Trophoblast cell (in vitro differentiated cells and primary cell): ENCODE measurements around the gene CTNNA3.
"Not testable (repeated sequence)": the region's sequence is repeated elsewhere in the genome, so short reads cannot be mapped to it uniquely, and the experiment has no call there.

Experiments used
- DNase-seq, 2 donors: peaks; one replicate each; pipeline ENCODE4 v3.0.0-alpha.2; 2016
- H2AFZ ChIP-seq: 2 replicates; pipeline ENCODE4 v1.6.1; 2013; ENCODE audit warnings: low read length, moderate library complexity, mild to moderate bottlenecking; ENCODE audit not compliant: insufficient read depth, poor library complexity
- H2AK5ac ChIP-seq: 2 replicates; pipeline ENCODE4 v1.6.1; 2013; ENCODE audit warnings: mild to moderate bottlenecking, low read length
- H2BK120ac ChIP-seq: 2 replicates; pipeline ENCODE4 v1.6.1; 2013; ENCODE audit warnings: low read length, mild to moderate bottlenecking, moderate library complexity; ENCODE audit not compliant: insufficient read depth, poor library complexity
- H2BK12ac ChIP-seq: 2 replicates; pipeline ENCODE4 v1.6.1; 2013; ENCODE audit warnings: mild to moderate bottlenecking, low read length, moderate library complexity
- H2BK5ac ChIP-seq: 2 replicates; pipeline ENCODE4 v1.6.1; 2013; ENCODE audit warnings: low read length, low read depth, moderate library complexity, mild to moderate bottlenecking; ENCODE audit not compliant: poor library complexity
- H3K14ac ChIP-seq: 2 replicates; pipeline ENCODE4 v1.6.1; 2013; ENCODE audit warnings: mild to moderate bottlenecking, low read length
- H3K18ac ChIP-seq: 2 replicates; pipeline ENCODE4 v1.6.1; 2013; ENCODE audit warnings: mild to moderate bottlenecking, low read length
- H3K23ac ChIP-seq: 2 replicates; pipeline ENCODE4 v1.6.1; 2013; ENCODE audit warnings: low read length
- H3K27ac ChIP-seq: 2 replicates; pipeline ENCODE4 v1.5.1; 2013; ENCODE audit warnings: low read depth, mild to moderate bottlenecking, inconsistent platforms, low read length, moderate library complexity
- H3K27me3 ChIP-seq: 2 replicates; pipeline ENCODE4 v1.6.1; 2013; ENCODE audit warnings: inconsistent platforms, mild to moderate bottlenecking, low read length, moderate library complexity; ENCODE audit not compliant: insufficient read depth
- H3K36me3 ChIP-seq, 2 experiments: 1 replicate in 1 of 2; 2 replicates in 1 of 2; pipeline ENCODE4 v1.6.1; 2013; ENCODE audit warnings: low read length in 2 of 2, mild to moderate bottlenecking in 2 of 2, moderate library complexity in 1 of 2; ENCODE audit not compliant: insufficient read depth in 2 of 2, control insufficient read depth in 1 of 2
- H3K4ac ChIP-seq: 2 replicates; pipeline ENCODE4 v1.6.1; 2013; ENCODE audit warnings: low read depth, mild to moderate bottlenecking, low read length, moderate library complexity
- H3K4me1 ChIP-seq, 2 experiments: 1 replicate in 1 of 2; 2 replicates in 1 of 2; pipeline ENCODE4 v1.6.1; 2013; ENCODE audit warnings: low read length in 2 of 2, mild to moderate bottlenecking in 2 of 2, moderate library complexity in 1 of 2; ENCODE audit not compliant: insufficient read depth in 2 of 2, control insufficient read depth in 1 of 2
- H3K4me2 ChIP-seq: 2 replicates; pipeline ENCODE4 v1.6.1; 2013; ENCODE audit warnings: inconsistent platforms, mild to moderate bottlenecking, low read length, moderate library complexity
- H3K4me3 ChIP-seq: 2 replicates; pipeline ENCODE4 v1.5.1; 2013; ENCODE audit warnings: mild to moderate bottlenecking, low read depth, low read length, inconsistent platforms
- H3K79me1 ChIP-seq: one replicate; pipeline ENCODE4 v1.6.1; 2013; ENCODE audit warnings: low read length
- H3K79me2 ChIP-seq: 2 replicates; pipeline ENCODE4 v1.6.1; 2013; ENCODE audit warnings: low read length, mild to moderate bottlenecking; ENCODE audit not compliant: control insufficient read depth, insufficient read depth, poor library complexity
- H3K9ac ChIP-seq: 2 replicates; pipeline ENCODE4 v1.6.1; 2013; ENCODE audit warnings: mild to moderate bottlenecking, low read length
- H3K9me3 ChIP-seq: 2 replicates; pipeline ENCODE4 v1.6.1; 2013; ENCODE audit warnings: low read depth, mild to moderate bottlenecking, control low read depth, inconsistent platforms, low read length; ENCODE audit not compliant: insufficient read depth
- H4K12ac ChIP-seq: 2 replicates; pipeline ENCODE4 v1.6.1; 2013; ENCODE audit warnings: low read depth, mild to moderate bottlenecking, low read length, moderate library complexity
- H4K8ac ChIP-seq: 2 replicates; pipeline ENCODE4 v1.6.1; 2013; ENCODE audit warnings: low read depth, mild to moderate bottlenecking, low read length, moderate library complexity
- H4K91ac ChIP-seq: one replicate; pipeline ENCODE4 v1.6.1; 2013; ENCODE audit warnings: low read depth, mild to moderate bottlenecking, low read length, moderate library complexity
- WGBS: extraction: QIAGEN DNeasy Blood & Tissue Kit; methylation state at CpG from one replicate; pipeline ENCODE4 v1.1.7; 2013; ENCODE audit warnings: missing lambda C conversion rate; ENCODE audit not compliant: insufficient read length, insufficient coverage; ENCODE audit errors: extremely low coverage; 5-methylcytosine and 5-hydroxymethylcytosine counted together

Gene CTNNA3

DNA sequence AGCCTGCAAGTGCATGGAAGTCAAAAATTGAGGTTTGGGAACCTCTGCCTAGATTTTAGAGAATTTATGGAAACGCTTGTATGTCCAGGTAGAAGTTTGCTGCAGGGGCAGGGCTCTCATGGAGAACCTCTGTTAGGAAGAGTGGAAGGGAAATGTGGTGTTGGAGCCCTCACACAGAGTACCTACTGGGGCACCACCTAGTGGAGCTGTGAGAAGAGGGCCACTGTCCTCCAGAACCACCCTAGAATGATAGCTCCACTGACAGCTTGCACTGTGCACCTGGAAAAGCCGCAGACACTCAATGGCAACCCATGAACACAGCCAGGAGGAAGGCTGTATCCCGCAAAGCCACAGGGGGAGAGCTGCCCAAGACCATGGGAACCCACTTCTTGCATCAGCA is 165.0 kb downstream of the CTNNA3 start:
- no CpG with 5 or more reads among the region's 3 CpGs for WGBS
- H3K23ac ChIP-seq = not testable (repeated sequence)

DNA sequence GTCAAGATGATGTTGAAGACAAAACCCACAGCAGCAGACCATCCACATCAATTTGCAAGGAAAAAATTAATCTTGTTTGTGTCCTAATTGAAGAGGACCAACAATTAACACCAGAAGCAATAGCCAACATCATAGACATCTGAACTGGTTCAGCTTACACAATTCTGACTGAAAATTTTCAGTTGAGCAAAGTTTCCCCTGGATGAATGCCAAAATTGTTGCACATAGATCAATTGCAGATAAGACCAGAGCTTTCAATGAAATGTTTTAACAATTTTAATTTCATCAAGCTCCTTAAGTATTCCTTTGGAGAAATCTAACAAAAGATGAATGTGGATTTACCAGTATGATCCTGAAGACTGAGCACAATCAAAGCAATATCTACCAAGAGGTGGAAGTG is 168.6 kb downstream of the CTNNA3 start:
- H2AK5ac ChIP-seq = no peak overlapping the region
- H3K4me2 ChIP-seq = no peak overlapping the region
- H3K14ac ChIP-seq = no peak overlapping the region
- no peak for DNase-seq
- no peaks in the 10 kb centered on the region for H3K79me1 ChIP-seq
- no peak overlapping the region for H2BK5ac ChIP-seq
- H3K27ac ChIP-seq = no peak overlapping the region
- H3K27me3 ChIP-seq = no peaks in the 10 kb centered on the region
- H3K36me3 ChIP-seq = no peaks in the 10 kb centered on the region
- H2AFZ ChIP-seq = no peak overlapping the region
- H2BK12ac ChIP-seq = no peak overlapping the region
- no peaks in the 10 kb centered on the region for H3K9me3 ChIP-seq
- H3K4me1 ChIP-seq = no peaks in the 10 kb centered on the region
- no peaks in the 10 kb centered on the region for H3K79me2 ChIP-seq
- no peak overlapping the region for H3K4me3 ChIP-seq
- H4K8ac ChIP-seq = no peak overlapping the region
- no peak overlapping the region for H4K12ac ChIP-seq
- H4K91ac ChIP-seq = no peak overlapping the region
- no peak overlapping the region for H3K4ac ChIP-seq
- no peak overlapping the region for H3K9ac ChIP-seq
- no peak overlapping the region for H3K18ac ChIP-seq
- no peak overlapping the region for H2BK120ac ChIP-seq
- H3K23ac ChIP-seq = no peak overlapping the region

More for the DNA sequence above, 165.0 kb downstream of the CTNNA3 start:
- H2AK5ac ChIP-seq, H3K18ac ChIP-seq, H3K4me1 ChIP-seq, H3K4me3 ChIP-seq, H3K36me3 ChIP-seq, H3K79me2 ChIP-seq, H3K4me2 ChIP-seq, H4K12ac ChIP-seq, H3K27ac ChIP-seq, DNase-seq, H3K27me3 ChIP-seq, H3K9me3 ChIP-seq, H2BK5ac ChIP-seq, H2BK120ac ChIP-seq, H4K91ac ChIP-seq, H3K9ac ChIP-seq, H3K14ac ChIP-seq, H2BK12ac ChIP-seq, H2AFZ ChIP-seq, H3K79me1 ChIP-seq, H3K4ac ChIP-seq, H4K8ac ChIP-seq: not testable (repeated sequence)

DNA sequence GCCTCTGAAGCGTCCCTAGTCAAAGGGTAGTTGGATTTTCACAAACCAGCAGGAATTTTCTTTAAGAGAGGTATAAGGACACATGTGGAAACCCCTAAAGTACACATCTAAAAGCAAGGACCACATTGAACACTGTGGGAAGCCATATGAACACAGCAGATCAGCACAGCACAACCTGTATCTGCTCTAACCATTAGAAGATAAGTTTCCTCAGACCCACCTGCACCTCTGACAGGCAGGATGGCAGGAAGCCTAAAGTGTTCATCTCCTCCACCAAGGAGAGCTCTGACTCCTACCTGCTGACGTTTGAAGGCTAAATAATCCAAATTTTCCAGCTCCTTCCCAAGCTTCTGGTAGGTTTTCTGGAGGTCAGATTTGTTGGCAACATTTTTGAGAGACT is 174.4 kb downstream of the CTNNA3 start:
- Histone ChIP-seq H2AFZ (no peak overlapping the region), H3K9me3 (no peaks in the 10 kb centered on the region), H3K27ac (no peak overlapping the region), H3K36me3 (no peaks in the 10 kb centered on the region), H2AK5ac (no peak overlapping the region), H3K4me2 (no peak overlapping the region), H3K4me1 (no peaks in the 10 kb centered on the region), H3K23ac (no peak overlapping the region), H2BK12ac (no peak overlapping the region), H2BK5ac (no peak overlapping the region), H3K4me3 (no peak overlapping the region), H3K79me2 (no peaks in the 10 kb centered on the region), H3K14ac (no peak overlapping the region), H2BK120ac (no peak overlapping the region), H4K12ac (no peak overlapping the region), H3K79me1 (no peaks in the 10 kb centered on the region), H3K18ac (no peak overlapping the region), H4K8ac (no peak overlapping the region), H3K9ac (no peak overlapping the region), H4K91ac (no peak overlapping the region), H3K27me3 (no peaks in the 10 kb centered on the region), H3K4ac (no peak overlapping the region)
- no peak for DNase-seq
- no CpG with 5 or more reads among the region's 2 CpGs for WGBS

DNA sequence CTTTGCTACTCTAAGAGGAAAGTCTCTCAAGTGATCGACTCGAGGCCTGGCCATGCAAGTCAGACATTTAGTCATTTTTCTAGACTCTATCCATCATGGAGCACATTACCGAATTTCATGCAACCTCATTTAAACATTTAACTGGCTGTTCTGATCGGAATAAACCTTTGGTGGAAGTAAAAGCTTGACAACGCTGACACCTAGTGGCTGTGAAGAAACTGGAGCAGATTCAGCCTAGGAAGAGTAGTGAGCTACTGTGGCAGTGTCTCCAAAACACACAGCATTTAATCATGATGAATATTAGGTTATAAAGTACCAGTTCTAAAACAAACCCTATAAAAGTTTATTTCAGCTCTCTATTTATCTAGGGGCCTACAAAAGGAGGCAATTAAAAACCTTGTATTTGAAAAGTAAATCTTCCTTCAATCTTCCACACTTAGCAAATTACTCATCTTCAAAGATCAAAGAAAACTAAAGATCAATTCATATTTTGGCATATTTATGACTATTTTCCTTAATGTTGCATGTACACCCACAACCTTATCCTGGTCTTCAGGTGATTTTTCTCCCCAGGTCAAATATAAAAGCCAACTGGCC is 175.0 kb downstream of the CTNNA3 start:
- Histone ChIP-seq H4K12ac (no peak overlapping the region), H3K27me3 (no peaks in the 10 kb centered on the region), H3K9me3 (no peaks in the 10 kb centered on the region), H2BK120ac (no peak overlapping the region), H3K9ac (no peak overlapping the region), H2AFZ (no peak overlapping the region), H3K23ac (no peak overlapping the region), H3K4me2 (no peak overlapping the region), H3K4ac (no peak overlapping the region), H2BK5ac (no peak overlapping the region), H3K36me3 (no peaks in the 10 kb centered on the region), H3K4me1 (no peaks in the 10 kb centered on the region), H2AK5ac (no peak overlapping the region), H3K4me3 (no peak overlapping the region), H3K18ac (no peak overlapping the region), H3K79me1 (no peaks in the 10 kb centered on the region), H2BK12ac (no peak overlapping the region), H3K14ac (no peak overlapping the region), H3K79me2 (no peaks in the 10 kb centered on the region), H3K27ac (no peak overlapping the region), H4K8ac (no peak overlapping the region), H4K91ac (no peak overlapping the region)
- DNase-seq = peak; percentile 1 to 63
- WGBS = no CpG with 5 or more reads among the region's 5 CpGs
